OCI-LY1 (cell line): ENCODE data around the gene WIPF3.

ENCODE experiments used
- CTCF ChIP-seq: fragments of 200-600 bp; sonication (generic), shearing (Covaris generic); IDR thresholded peaks from 2 replicates; pipeline ENCODE4 v1.5.1; 2017; ENCODE audit warnings: mild to moderate bottlenecking, antibody characterized with exemption, low read length, moderate library complexity, mixed read lengths
- EZH2 ChIP-seq: fragments of 200-600 bp; sonication (generic), shearing (Covaris generic); IDR thresholded peaks from 2 replicates; pipeline ENCODE4 v1.8.0; 2017; ENCODE audit warnings: borderline replicate concordance, mixed run types, mild to moderate bottlenecking, antibody characterized with exemption, low read length, moderate library complexity, mixed read lengths

GRCh38 chr7:29953726-29954347 is 147.5 kb downstream of the WIPF3 start:
- TF ChIP-seq CTCF (no peak), EZH2 (no peak)
